Memory B cell (primary cell): ENCODE data around the gene RBMS3.

Experiments
- ATAC-seq: fragments of 150-1000 bp; cut with Tn5 transposase; 2 replicates; pipeline ENCODE4 v1.10.0; 2021; ENCODE audit warnings: low read depth, mild to moderate bottlenecking, moderate library complexity
- DNase-seq, 2 donors: peaks; one replicate each; pipeline ENCODE4 v3.0.0; 2022; ENCODE audit warnings: low spot score in 2 of 2
- H3K27ac Mint-ChIP-seq: one replicate; pipeline ENCODE4 v1.8.0; 2022; ENCODE audit warnings: mild to moderate bottlenecking, moderate library complexity, mixed read lengths
- H3K27me3 Mint-ChIP-seq: one replicate; pipeline ENCODE4 v1.8.0; 2022; ENCODE audit warnings: mixed read lengths
- H3K36me3 Mint-ChIP-seq: one replicate; pipeline ENCODE4 v1.8.0; 2022; ENCODE audit warnings: mild to moderate bottlenecking, mixed read lengths
- H3K4me1 Mint-ChIP-seq: one replicate; pipeline ENCODE4 v1.8.0; 2022; ENCODE audit warnings: mixed read lengths
- H3K4me3 Mint-ChIP-seq: one replicate; pipeline ENCODE4 v1.8.0; 2022; ENCODE audit warnings: mild to moderate bottlenecking, moderate library complexity, mixed read lengths
- H3K9me3 Mint-ChIP-seq: one replicate; pipeline ENCODE4 v1.8.0; 2022; ENCODE audit warnings: mixed read lengths

RBMS3 gene

GRCh38 chr3:29263476-29263875 is 17.4 kb upstream of the RBMS3 start:
- ATAC-seq (no peak), DNase-seq (no peak)
- H3K36me3 Mint-ChIP-seq = no peaks in the 10 kb centered on the region
- no peak overlapping the region for H3K27ac Mint-ChIP-seq
- H3K4me1 Mint-ChIP-seq = no peaks in the 10 kb centered on the region
- peaks cover 2% of the 10 kb centered on the region for H3K9me3 Mint-ChIP-seq
- H3K4me3 Mint-ChIP-seq = no peak overlapping the region
- H3K27me3 Mint-ChIP-seq = no peaks in the 10 kb centered on the region

DNA sequence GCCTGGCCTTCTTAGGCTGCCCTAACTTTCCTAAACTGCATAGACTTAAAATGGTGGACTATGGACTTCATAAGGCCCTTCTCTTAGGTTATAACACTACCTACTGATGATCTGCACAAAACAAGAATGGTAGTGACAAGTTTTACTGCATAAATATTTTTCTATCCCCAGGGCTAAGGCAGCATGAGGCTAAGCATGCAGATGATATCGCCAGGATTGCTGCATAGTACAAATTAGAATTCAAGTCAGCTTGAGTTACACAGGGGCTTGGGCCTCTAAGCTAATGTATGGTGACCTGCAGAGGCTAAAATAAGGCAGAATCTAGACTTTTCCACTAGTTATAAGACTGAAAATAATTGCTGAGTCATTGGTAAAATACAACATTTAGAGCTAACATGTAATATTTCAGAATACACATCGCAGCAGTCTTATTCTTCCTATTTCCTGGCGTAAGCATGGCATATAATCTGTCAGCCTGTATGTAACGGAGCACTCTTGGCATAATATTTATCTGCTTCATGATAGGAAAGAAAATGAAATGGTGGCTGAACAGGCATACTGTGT is 15.3 kb upstream of the RBMS3 start:
- no peak for ATAC-seq
- Mint-ChIP-seq H3K27ac (no peak overlapping the region), H3K4me3 (no peak overlapping the region), H3K4me1 (no peaks in the 10 kb centered on the region), H3K27me3 (no peaks in the 10 kb centered on the region), H3K36me3 (no peaks in the 10 kb centered on the region), H3K9me3 (peaks cover 2% of the 10 kb centered on the region)
- no peak for DNase-seq

DNA sequence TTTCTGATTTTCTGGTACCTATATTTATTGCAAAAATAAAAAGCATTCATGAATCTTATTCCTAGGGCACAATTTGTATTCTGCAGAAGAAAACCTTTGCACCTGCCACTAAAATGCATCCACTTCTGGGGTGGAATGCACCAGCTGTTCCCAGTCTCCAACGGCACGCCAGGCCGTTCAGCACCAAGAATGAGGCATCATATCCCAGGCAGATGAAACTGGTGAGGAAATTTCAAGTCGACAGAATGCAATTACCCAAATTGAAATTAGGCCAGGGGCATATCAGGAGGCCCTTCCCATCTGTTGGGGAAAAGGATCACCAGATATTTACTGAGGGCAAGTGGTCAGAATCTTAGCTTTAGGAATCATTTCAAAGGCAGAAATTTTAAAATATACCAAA is 13.6 kb upstream of the RBMS3 start:
- Mint-ChIP-seq H3K4me3 (no peak overlapping the region), H3K9me3 (peaks cover 2% of the 10 kb centered on the region), H3K27ac (no peak overlapping the region), H3K27me3 (no peaks in the 10 kb centered on the region), H3K4me1 (no peaks in the 10 kb centered on the region), H3K36me3 (no peaks in the 10 kb centered on the region)
- DNase-seq (no peak), ATAC-seq (no peak)

- Mint-ChIP-seq H3K4me1 (no peaks in the 10 kb centered on the region), H3K36me3 (no peaks in the 10 kb centered on the region), H3K27me3 (no peaks in the 10 kb centered on the region), H3K27ac (no peak overlapping the region), H3K9me3 (no peaks in the 10 kb centered on the region), H3K4me3 (no peak overlapping the region)
- ATAC-seq (no peak), DNase-seq (no peak)
Observed at GRCh38 chr3:29268651-29269050, 12.2 kb upstream of the RBMS3 start.

GRCh38 chr3:29270752-29271151 is 10.1 kb upstream of the RBMS3 start:
- Mint-ChIP-seq H3K27me3 (no peaks in the 10 kb centered on the region), H3K27ac (no peak overlapping the region), H3K36me3 (no peaks in the 10 kb centered on the region), H3K4me3 (no peak overlapping the region), H3K4me1 (no peaks in the 10 kb centered on the region), H3K9me3 (no peaks in the 10 kb centered on the region)
- ATAC-seq (no peak), DNase-seq (no peak)

DNA sequence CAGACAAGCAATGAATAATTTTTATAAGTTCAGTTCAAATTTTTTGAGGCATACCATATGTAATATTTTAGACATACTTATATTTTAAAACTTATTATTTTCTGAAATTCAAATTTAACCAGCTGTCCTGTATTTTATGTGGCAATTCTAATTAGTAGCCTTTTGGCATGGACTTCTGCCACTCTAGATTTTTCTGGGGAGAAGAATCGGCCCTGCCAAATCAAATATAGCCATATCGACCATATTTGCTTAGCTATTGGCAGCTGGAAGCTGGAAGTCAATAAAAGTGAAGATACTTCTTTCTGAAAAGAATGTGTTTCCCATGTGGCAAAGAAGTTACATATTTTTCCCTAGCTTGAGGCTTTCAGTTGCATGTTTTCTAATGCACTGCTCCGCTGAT is 9.4 kb upstream of the RBMS3 start:
- H3K9me3 Mint-ChIP-seq = no peaks in the 10 kb centered on the region
- H3K4me1 Mint-ChIP-seq = no peaks in the 10 kb centered on the region
- H3K27ac Mint-ChIP-seq = no peak overlapping the region
- ATAC-seq = no peak
- H3K27me3 Mint-ChIP-seq = no peaks in the 10 kb centered on the region
- DNase-seq = no peak
- no peaks in the 10 kb centered on the region for H3K36me3 Mint-ChIP-seq
- no peak overlapping the region for H3K4me3 Mint-ChIP-seq

DNA sequence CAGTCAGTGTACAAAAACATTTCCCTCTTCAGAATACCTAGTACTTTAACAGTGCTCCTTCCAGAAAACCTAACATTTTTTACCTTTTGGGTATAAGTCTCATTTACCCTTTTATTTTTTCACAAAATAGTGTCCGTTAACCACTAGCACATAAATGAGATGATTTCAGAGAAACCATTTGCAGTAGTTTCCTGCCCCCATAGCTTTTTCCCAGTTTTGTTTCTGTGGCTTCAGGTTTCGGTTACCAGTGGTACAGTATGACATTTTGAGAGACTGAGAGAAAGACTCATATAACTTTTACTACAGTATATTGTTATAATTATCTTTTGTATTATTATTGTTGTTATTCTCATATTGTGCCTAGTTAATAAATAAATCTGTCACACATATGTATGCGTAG is 6.2 kb upstream of the RBMS3 start:
- DNase-seq (no peak), ATAC-seq (no peak)
- no peaks in the 10 kb centered on the region for H3K9me3 Mint-ChIP-seq
- H3K4me1 Mint-ChIP-seq = no peaks in the 10 kb centered on the region
- H3K27ac Mint-ChIP-seq = no peak overlapping the region
- H3K27me3 Mint-ChIP-seq = no peaks in the 10 kb centered on the region
- H3K4me3 Mint-ChIP-seq = no peak overlapping the region
- H3K36me3 Mint-ChIP-seq = no peaks in the 10 kb centered on the region

DNA sequence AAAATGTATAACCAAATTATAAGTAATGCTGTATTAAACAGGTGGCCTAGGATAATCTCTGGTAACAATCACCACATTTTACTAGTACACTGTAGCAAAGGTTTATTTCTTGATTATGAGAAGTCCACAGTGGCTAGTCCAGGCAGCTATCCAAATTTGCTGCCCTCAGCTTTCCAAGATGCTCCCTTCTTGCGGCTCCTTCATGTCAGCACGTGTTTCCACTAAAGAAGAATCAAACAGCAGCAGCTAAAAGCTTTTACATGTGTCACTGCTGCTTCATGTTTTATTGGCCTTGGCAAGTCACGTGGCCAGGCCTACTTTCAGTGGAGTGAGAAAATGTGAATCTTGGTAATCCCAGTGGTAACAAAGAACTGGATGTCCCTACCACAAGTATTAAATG is 5.6 kb upstream of the RBMS3 start:
- no peak overlapping the region for H3K4me3 Mint-ChIP-seq
- no peaks in the 10 kb centered on the region for H3K27me3 Mint-ChIP-seq
- H3K27ac Mint-ChIP-seq = no peak overlapping the region
- H3K36me3 Mint-ChIP-seq = no peaks in the 10 kb centered on the region
- no peaks in the 10 kb centered on the region for H3K9me3 Mint-ChIP-seq
- DNase-seq = no peak
- ATAC-seq = no peak
- H3K4me1 Mint-ChIP-seq = no peaks in the 10 kb centered on the region

- Mint-ChIP-seq H3K9me3 (no peaks in the 10 kb centered on the region), H3K36me3 (no peaks in the 10 kb centered on the region), H3K27me3 (peaks cover 4% of the 10 kb centered on the region), H3K4me3 (no peak overlapping the region), H3K4me1 (peaks cover 9% of the 10 kb centered on the region), H3K27ac (no peak overlapping the region)
- DNase-seq = no peak
- ATAC-seq = no peak
Observed at GRCh38 chr3:29277249-29277648, 3.6 kb upstream of the RBMS3 start.

- no peak for DNase-seq
- H3K4me3 Mint-ChIP-seq = no peak overlapping the region
- peaks cover 9% of the 10 kb centered on the region for H3K4me1 Mint-ChIP-seq
- no peak for ATAC-seq
- H3K36me3 Mint-ChIP-seq = no peaks in the 10 kb centered on the region
- H3K9me3 Mint-ChIP-seq = no peaks in the 10 kb centered on the region
- no peak overlapping the region for H3K27ac Mint-ChIP-seq
- peaks cover 6% of the 10 kb centered on the region for H3K27me3 Mint-ChIP-seq
Observed at GRCh38 chr3:29279286-29279685, 1.6 kb upstream of the RBMS3 start.

DNA sequence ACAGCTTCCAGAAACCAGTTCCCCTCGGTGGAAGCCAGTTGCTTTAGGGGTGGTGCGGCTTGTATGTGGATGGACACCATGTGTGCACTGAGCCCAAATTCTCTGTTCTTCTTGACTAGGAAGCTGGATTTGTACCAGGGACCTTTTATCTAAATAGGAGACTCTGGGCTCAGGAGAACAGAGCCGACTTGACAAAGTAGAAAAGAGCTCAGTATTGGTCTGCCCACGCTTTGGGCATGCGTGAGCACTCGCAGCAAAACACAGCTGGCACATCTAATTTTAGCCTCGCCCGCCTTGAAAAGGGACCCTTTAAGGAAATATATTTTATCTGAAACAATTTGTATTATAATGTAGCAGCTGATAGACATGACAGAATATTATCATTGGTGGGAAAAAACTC is 1.1 kb upstream of the RBMS3 start:
- ATAC-seq (no peak), DNase-seq (no peak)
- Mint-ChIP-seq H3K27me3 (peaks cover 6% of the 10 kb centered on the region), H3K36me3 (no peaks in the 10 kb centered on the region), H3K27ac (no peak overlapping the region), H3K4me3 (no peak overlapping the region), H3K4me1 (peaks cover 9% of the 10 kb centered on the region), H3K9me3 (no peaks in the 10 kb centered on the region)

DNA sequence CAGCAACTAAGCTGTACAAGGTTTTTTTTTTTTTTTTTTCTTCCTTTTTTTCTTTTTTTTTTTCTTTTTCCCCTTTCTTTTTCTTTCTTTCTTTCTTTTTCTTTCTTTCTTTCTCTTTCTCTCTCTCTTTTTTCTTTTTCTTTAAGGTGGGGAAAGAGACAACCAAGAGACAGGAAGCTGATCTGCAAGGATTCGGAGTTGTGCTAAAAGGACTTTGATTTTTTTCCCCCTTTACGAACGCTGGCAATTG is 148 bp downstream of the RBMS3 start:
- H3K27me3 Mint-ChIP-seq = peaks cover 6% of the 10 kb centered on the region
- no peak overlapping the region for H3K27ac Mint-ChIP-seq
- H3K36me3 Mint-ChIP-seq = no peaks in the 10 kb centered on the region
- no peak for ATAC-seq
- no peak for DNase-seq
- no peaks in the 10 kb centered on the region for H3K9me3 Mint-ChIP-seq
- H3K4me3 Mint-ChIP-seq = peak overlapping the region; percentile 39
- peaks cover 9% of the 10 kb centered on the region for H3K4me1 Mint-ChIP-seq

GRCh38 chr3:29281344-29282241 is 722 bp downstream of the RBMS3 start:
- Mint-ChIP-seq H3K4me1 (peaks cover 9% of the 10 kb centered on the region), H3K27ac (no peak overlapping the region), H3K36me3 (no peaks in the 10 kb centered on the region), H3K27me3 (peaks cover 6% of the 10 kb centered on the region), H3K9me3 (no peaks in the 10 kb centered on the region), H3K4me3 (peak overlapping the region; percentile 39)
- ATAC-seq (no peak), DNase-seq (no peak)

DNA sequence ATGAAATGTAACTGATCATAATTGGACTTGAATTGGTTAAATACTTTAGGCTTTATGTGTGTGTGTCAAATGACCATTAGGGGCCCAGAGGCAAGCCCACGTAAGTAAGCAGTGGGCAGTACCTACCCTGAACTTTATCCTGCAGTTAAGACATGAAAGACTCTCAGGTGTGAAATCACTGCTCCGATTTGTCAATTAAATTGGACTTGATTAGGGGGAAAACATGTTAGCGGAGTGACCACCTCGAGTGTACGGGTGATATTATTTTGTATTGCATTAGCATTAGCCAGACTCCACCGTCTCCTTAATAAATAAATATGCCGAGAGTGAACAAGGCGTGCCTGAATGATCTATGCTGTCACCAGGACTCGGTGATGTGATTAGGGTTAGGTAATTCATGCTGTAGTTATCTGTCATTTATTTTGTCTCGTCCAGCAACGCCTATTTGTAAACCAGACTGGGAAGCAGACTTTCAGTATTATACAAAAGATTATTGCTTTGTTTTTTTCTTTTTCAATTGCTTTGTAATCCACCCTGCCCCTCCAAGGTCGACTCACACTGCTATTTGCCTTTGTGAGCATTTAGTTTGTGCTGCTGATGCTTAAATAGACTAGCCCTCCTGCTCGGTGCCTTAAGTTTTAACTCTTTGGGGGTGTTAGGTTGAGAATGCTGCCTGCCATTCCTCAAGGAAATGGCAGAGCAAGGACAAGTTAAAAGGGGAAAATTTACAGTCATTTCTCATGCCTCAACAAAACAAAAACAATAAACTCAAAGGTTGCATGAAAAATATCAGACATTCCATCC is 1.8 kb downstream of the RBMS3 start:
- DNase-seq (no peak), ATAC-seq (no peak)
- Mint-ChIP-seq H3K4me3 (no peak overlapping the region), H3K4me1 (peaks cover 9% of the 10 kb centered on the region), H3K9me3 (no peaks in the 10 kb centered on the region), H3K27me3 (peaks cover 6% of the 10 kb centered on the region), H3K27ac (no peak overlapping the region), H3K36me3 (no peaks in the 10 kb centered on the region)
